ENCODE measurements around the gene STK33. TPM values are rescaled to one million over a fixed set of nuclear protein-coding genes. Genes with fewer than 3 reads are reported as not detected.

STK33 gene
- total RNA-seq, 1 experiment from 2014 or later: 10.9 TPM

DNA sequence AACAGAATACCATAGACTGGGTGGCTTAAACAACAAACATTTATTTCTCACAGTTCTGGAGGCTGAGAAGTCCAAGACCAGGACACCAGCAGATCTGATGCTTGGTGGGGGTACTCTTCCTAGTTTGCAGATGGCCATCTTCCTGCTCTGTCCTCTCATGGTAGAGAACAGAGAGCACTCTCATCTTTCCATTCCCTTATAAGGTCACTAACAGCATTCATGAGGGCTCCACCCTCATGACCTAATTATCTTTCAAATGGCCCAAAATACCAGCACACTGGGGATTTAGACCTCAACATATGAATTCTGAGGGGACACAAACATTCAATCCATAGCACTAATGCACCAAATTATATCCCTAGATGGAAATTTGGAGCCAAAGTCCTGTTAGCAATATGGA lies 6.1 kb downstream of the STK33 start:
- Histone ChIP-seq H3K27me3 (ENCODE audit: insufficient read depth, low read length) (no peaks in the 10 kb centered on the region), H3K9ac (ENCODE audit: low read length) (no peak overlapping the region), H3K27ac (ENCODE audit: low read depth, low read length) (no peak overlapping the region), H3K36me3 (ENCODE audit: control insufficient read depth in 1 of 2, insufficient read depth in 2 of 2, low read length in 2 of 2) (no peaks in the 10 kb centered on the region), H3K79me2 (ENCODE audit: insufficient read depth, low read length) (no peaks in the 10 kb centered on the region), H3K4me1 (ENCODE audit: control insufficient read depth in 1 of 2, insufficient read depth in 2 of 2, low read length in 2 of 2) (no peaks in the 10 kb centered on the region), H3K4me2 (ENCODE audit: low read length) (no peak overlapping the region), H3K4me3 (replicated peaks in 1 of 2; ENCODE audit: low read depth in 1 of 2, low read length in 2 of 2) (no peak overlapping the region), H3K9me2 (ENCODE audit: insufficient read depth) (no peaks in the 10 kb centered on the region), H4K20me1 (ENCODE audit: insufficient read depth) (no peaks in the 10 kb centered on the region; the same call in 1 of the 2 replicates), H2AFZ (ENCODE audit: low read depth, low read length, poor library complexity, severe bottlenecking) (no peak overlapping the region), H3K9me3 (ENCODE audit: control insufficient read depth in 1 of 2, insufficient read depth in 1 of 2, low read depth in 1 of 2, low read length in 2 of 2) (no peaks in the 10 kb centered on the region)
- RAD21 ChIA-PET (ENCODE audit: low non-redundant PET in 1 of 2, low total read pairs in 2 of 2, uncharacterized antibody in 2 of 2, unreplicated experiment in 2 of 2): no interaction called here
- DNase-seq (ENCODE audit: low read depth, low spot score) (no peak), ATAC-seq (no peak)
- POLR2A ChIA-PET: no interaction called here
- intact Hi-C loops (cut with micrococcal nuclease): no loop called here
- no TSS peak for BruUV-seq (replicated peaks)
- CTCF ChIA-PET: no interaction called here
- TF ChIP-seq, protein P1, sequence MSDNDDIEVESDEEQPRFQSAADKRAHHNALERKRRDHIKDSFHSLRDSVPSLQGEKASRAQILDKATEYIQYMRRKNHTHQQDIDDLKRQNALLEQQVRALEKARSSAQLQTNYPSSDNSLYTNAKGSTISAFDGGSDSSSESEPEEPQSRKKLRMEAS (IDR thresholded peaks at IDR 0.05): no peak
- no peak for TF ChIP-seq ZNF274 (IDR thresholded peaks at IDR 0.05; ENCODE audit: low read depth, low read length)
- TF ChIP-seq, protein P2, sequence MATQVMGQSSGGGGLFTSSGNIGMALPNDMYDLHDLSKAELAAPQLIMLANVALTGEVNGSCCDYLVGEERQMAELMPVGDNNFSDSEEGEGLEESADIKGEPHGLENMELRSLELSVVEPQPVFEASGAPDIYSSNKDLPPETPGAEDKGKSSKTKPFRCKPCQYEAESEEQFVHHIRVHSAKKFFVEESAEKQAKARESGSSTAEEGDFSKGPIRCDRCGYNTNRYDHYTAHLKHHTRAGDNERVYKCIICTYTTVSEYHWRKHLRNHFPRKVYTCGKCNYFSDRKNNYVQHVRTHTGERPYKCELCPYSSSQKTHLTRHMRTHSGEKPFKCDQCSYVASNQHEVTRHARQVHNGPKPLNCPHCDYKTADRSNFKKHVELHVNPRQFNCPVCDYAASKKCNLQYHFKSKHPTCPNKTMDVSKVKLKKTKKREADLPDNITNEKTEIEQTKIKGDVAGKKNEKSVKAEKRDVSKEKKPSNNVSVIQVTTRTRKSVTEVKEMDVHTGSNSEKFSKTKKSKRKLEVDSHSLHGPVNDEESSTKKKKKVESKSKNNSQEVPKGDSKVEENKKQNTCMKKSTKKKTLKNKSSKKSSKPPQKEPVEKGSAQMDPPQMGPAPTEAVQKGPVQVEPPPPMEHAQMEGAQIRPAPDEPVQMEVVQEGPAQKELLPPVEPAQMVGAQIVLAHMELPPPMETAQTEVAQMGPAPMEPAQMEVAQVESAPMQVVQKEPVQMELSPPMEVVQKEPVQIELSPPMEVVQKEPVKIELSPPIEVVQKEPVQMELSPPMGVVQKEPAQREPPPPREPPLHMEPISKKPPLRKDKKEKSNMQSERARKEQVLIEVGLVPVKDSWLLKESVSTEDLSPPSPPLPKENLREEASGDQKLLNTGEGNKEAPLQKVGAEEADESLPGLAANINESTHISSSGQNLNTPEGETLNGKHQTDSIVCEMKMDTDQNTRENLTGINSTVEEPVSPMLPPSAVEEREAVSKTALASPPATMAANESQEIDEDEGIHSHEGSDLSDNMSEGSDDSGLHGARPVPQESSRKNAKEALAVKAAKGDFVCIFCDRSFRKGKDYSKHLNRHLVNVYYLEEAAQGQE (IDR thresholded peaks at IDR 0.05; ENCODE audit: low read depth): no peak
- no peak for TF ChIP-seq ATF3 (IDR thresholded peaks at IDR 0.05)
- no peak for TF ChIP-seq POLR2AphosphoS5 (IDR thresholded peaks at IDR 0.05; ENCODE audit: low read depth, low read length)
- TF ChIP-seq, protein P3, sequence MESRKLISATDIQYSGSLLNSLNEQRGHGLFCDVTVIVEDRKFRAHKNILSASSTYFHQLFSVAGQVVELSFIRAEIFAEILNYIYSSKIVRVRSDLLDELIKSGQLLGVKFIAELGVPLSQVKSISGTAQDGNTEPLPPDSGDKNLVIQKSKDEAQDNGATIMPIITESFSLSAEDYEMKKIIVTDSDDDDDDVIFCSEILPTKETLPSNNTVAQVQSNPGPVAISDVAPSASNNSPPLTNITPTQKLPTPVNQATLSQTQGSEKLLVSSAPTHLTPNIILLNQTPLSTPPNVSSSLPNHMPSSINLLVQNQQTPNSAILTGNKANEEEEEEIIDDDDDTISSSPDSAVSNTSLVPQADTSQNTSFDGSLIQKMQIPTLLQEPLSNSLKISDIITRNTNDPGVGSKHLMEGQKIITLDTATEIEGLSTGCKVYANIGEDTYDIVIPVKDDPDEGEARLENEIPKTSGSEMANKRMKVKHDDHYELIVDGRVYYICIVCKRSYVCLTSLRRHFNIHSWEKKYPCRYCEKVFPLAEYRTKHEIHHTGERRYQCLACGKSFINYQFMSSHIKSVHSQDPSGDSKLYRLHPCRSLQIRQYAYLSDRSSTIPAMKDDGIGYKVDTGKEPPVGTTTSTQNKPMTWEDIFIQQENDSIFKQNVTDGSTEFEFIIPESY (IDR thresholded peaks at IDR 0.05; ENCODE audit: extremely low read depth, insufficient replicate concordance, low read length): no peak
- no peak for TF ChIP-seq CBX3 (IDR thresholded peaks at IDR 0.05; ENCODE audit: low read depth)
- no peak for TF ChIP-seq RAD21 (IDR thresholded peaks at IDR 0.05; ENCODE audit: low read depth)
- no peak for TF ChIP-seq POLR2A (IDR thresholded peaks at IDR 0.05; ENCODE audit: borderline replicate concordance, extremely low read depth, insufficient read depth, insufficient read length)
- no peak for TF ChIP-seq SP1 (IDR thresholded peaks at IDR 0.05; ENCODE audit: low read depth)
- no peak for TF ChIP-seq EGR1 (IDR thresholded peaks at IDR 0.05; ENCODE audit: low read depth)
- TF ChIP-seq CTCF (IDR thresholded peaks at IDR 0.05 in 2 of 3, conservative IDR thresholded peaks at IDR 0.05 in 1 of 3; ENCODE audit: borderline replicate concordance in 1 of 3, insufficient read depth in 1 of 3, low read depth in 2 of 3, low read length in 2 of 3): no peak
- no peak for TF ChIP-seq FOSL1 (IDR thresholded peaks at IDR 0.05; ENCODE audit: low read depth)
- TF ChIP-seq CEBPB (IDR thresholded peaks at IDR 0.05; ENCODE audit: low read depth): no peak
- TF ChIP-seq YY1 (IDR thresholded peaks at IDR 0.05; ENCODE audit: extremely low read depth, insufficient replicate concordance, low read depth, low read length): no peak
- no peak for TF ChIP-seq SRF (IDR thresholded peaks at IDR 0.05; ENCODE audit: low read depth)
- TF ChIP-seq JUND (IDR thresholded peaks at IDR 0.05): no peak
- TF ChIP-seq EZH2phosphoT487 (IDR thresholded peaks at IDR 0.05; ENCODE audit: borderline replicate concordance): no peak
- TF ChIP-seq EZH2 (IDR thresholded peaks at IDR 0.05): no peak
- no peak for TF ChIP-seq ELF1 (IDR thresholded peaks at IDR 0.05; ENCODE audit: borderline replicate concordance, low read depth)
